Middle frontal gyrus (tissue), 1 donor: ENCODE results near the gene APH1A.
"Not testable (repeated sequence)": the region's sequence is repeated elsewhere in the genome, so short reads cannot be mapped to it uniquely, and the experiment has no call there.

Experiments used
- DNase-seq: peaks from one replicate; pipeline ENCODE4 v3.0.0-alpha.2; 2015; ENCODE audit warnings: low spot score; ENCODE audit errors: extremely low spot score

Gene APH1A

GRCh38 chr1:150268340-150268704 is 494 bp downstream of the APH1A start:
- DNase-seq = no peak

- no peak for DNase-seq
Measured at GRCh38 chr1:150267896-150268295, 920 bp downstream of the APH1A start.

- no peak for DNase-seq
Measured at GRCh38 chr1:150263549-150263948, 5.3 kb downstream of the APH1A start.

GRCh38 chr1:150262388-150263320 is 6.2 kb downstream of the APH1A start:
- DNase-seq = no peak

- no peak for DNase-seq
Measured at GRCh38 chr1:150261367-150261766, 7.4 kb downstream of the APH1A start.

GRCh38 chr1:150259758-150260669 is 8.8 kb downstream of the APH1A start:
- no peak for DNase-seq

- no peak for DNase-seq
Measured at GRCh38 chr1:150259217-150259616, 9.6 kb downstream of the APH1A start.

GRCh38 chr1:150257624-150258585 is 10.9 kb downstream of the APH1A start, which contains the start of gene CA14:
Gene CA14 (plus strand): TSS chr1:150257774. CDS start chr1:150258129, 355 bp downstream.
- DNase-seq = no peak

- no peak for DNase-seq
Measured at GRCh38 chr1:150256554-150257341, 12.1 kb downstream of the APH1A start.

GRCh38 chr1:150256198-150256553 is 12.6 kb downstream of the APH1A start:
- no peak for DNase-seq

- no peak for DNase-seq
Measured at GRCh38 chr1:150249936-150250335, 18.9 kb downstream of the APH1A start.

GRCh38 chr1:150243003-150243402 is 25.8 kb downstream of the APH1A start:
- no peak for DNase-seq

GRCh38 chr1:150237746-150238145 is 31.1 kb downstream of the APH1A start:
- DNase-seq = no peak

- DNase-seq = not testable (repeated sequence)
Measured at GRCh38 chr1:150237176-150237575, 31.6 kb downstream of the APH1A start.

GRCh38 chr1:150236614-150237100 is 32.2 kb downstream of the APH1A start:
- DNase-seq = no peak

- DNase-seq = peak; percentile 94
Measured at GRCh38 chr1:150235852-150236613, 32.8 kb downstream of the APH1A start, which contains the start of gene ANP32E. Gene ANP32E (minus strand): TSS chr1:150236112. CDS start chr1:150235786, 326 bp downstream.

GRCh38 chr1:150235294-150235851 is 33.4 kb downstream of the APH1A start:
- no peak for DNase-seq

- no peak for DNase-seq
Measured at GRCh38 chr1:150234566-150235293, 34.1 kb downstream of the APH1A start.
